HEK293 (cell line): ENCODE results near the gene SNTG2.

Source experiments
- CTCF ChIA-PET: fragments of 350-600 bp; formaldehyde crosslinking; extraction: SDS; loops from one replicate; lab custom pipeline; 2021; ENCODE audit warnings: antibody characterized with exemption; lab: Yijun Ruan, JAX
- POLR2A ChIA-PET: fragments of 300-600 bp; formaldehyde crosslinking; extraction: SDS; loops from one replicate; lab custom pipeline; 2020; ENCODE audit warnings: antibody characterized with exemption, inconsistent platforms; lab: Yijun Ruan, JAX
- H3K27ac ChIP-seq: fragments of 200-500 bp; sonication (Bioruptor generic); 2 replicates; pipeline ENCODE4 v1.5.1; 2014; ENCODE audit warnings: low read depth, low read length, control low read depth, inconsistent platforms; ENCODE audit errors: extremely low read depth
- H3K36me3 ChIP-seq, 2 experiments: fragments of 200-500 bp in 1 of 2; sonication (Bioruptor generic) in 1 of 2; 1 replicate in 1 of 2; 2 replicates in 1 of 2; pipeline ENCODE4 v1.5.1; 2014 to 2017; ENCODE audit warnings: inconsistent platforms in 2 of 2, low read length in 2 of 2; ENCODE audit not compliant: control insufficient read depth in 2 of 2, insufficient read depth in 1 of 2
- H3K4me1 ChIP-seq: fragments of 200-500 bp; sonication (Bioruptor generic); 2 replicates; pipeline ENCODE4 v1.5.1; 2014; ENCODE audit warnings: mild to moderate bottlenecking, low read length, inconsistent platforms; ENCODE audit not compliant: control insufficient read depth, insufficient read depth
- H3K4me3 ChIP-seq: 2 replicates; pipeline ENCODE4 v1.5.1; 2011; ENCODE audit warnings: low read depth, mild to moderate bottlenecking, control low read depth, low read length, moderate library complexity
- H3K9me3 ChIP-seq: fragments of 200-500 bp; sonication (Bioruptor generic); 2 replicates; pipeline ENCODE4 v1.5.1; 2014; ENCODE audit warnings: low read depth, low read length, inconsistent platforms; ENCODE audit not compliant: control insufficient read depth, insufficient read depth
- FEZF1 ChIP-seq: fragments of 450-650 bp; formaldehyde crosslinking; IDR thresholded peaks from 2 replicates; pipeline ENCODE4 v1.5.1; 2016; ENCODE audit warnings: missing biosample characterization, missing genetic modification characterization
- HOXD13 ChIP-seq: sonication (generic); formaldehyde crosslinking; IDR thresholded peaks from 2 replicates; pipeline ENCODE4 v1.8.0; 2022; ENCODE audit warnings: missing genetic modification reagents, borderline replicate concordance
- KLF9 ChIP-seq: fragments of 450-650 bp; formaldehyde crosslinking; IDR thresholded peaks from 2 replicates; pipeline ENCODE4 v1.5.1; 2016; ENCODE audit warnings: missing biosample characterization, missing genetic modification characterization, low read depth
- ZBTB7A ChIP-seq: fragments of 450-650 bp; formaldehyde crosslinking; IDR thresholded peaks from 2 replicates; pipeline ENCODE4 v1.5.1; 2016; ENCODE audit warnings: low read depth, missing biosample characterization, missing genetic modification characterization
- ZIC2 ChIP-seq: fragments of 450-650 bp; formaldehyde crosslinking; IDR thresholded peaks from 2 replicates; pipeline ENCODE4 v1.5.1; 2016; ENCODE audit warnings: missing biosample characterization, missing genetic modification characterization
- ZNF16 ChIP-seq: fragments of 450-650 bp; formaldehyde crosslinking; IDR thresholded peaks from 2 replicates; pipeline ENCODE4 v1.5.1; 2016; ENCODE audit warnings: low read depth, missing biosample characterization, missing genetic modification characterization
- ZNF184 ChIP-seq: fragments of 450-650 bp; IDR thresholded peaks from 2 replicates; pipeline ENCODE4 v1.5.1; 2018; ENCODE audit warnings: missing biosample characterization, mild to moderate bottlenecking, missing genetic modification characterization
- ZNF19 ChIP-seq: fragments of 450-650 bp; formaldehyde crosslinking; IDR thresholded peaks from 2 replicates; pipeline ENCODE4; 2016; ENCODE audit warnings: missing biosample characterization, missing genetic modification characterization, low read depth
- ZNF221 ChIP-seq: fragments of 450-650 bp; formaldehyde crosslinking; IDR thresholded peaks from 2 replicates; pipeline ENCODE4 v1.5.1; 2017; ENCODE audit warnings: missing biosample characterization, missing genetic modification characterization, borderline replicate concordance
- ZNF48 ChIP-seq: fragments of 450-650 bp; formaldehyde crosslinking; IDR thresholded peaks from 2 replicates; pipeline ENCODE4 v1.5.1; 2016; ENCODE audit warnings: missing biosample characterization, missing genetic modification characterization
- ZNF610 ChIP-seq: fragments of 450-650 bp; formaldehyde crosslinking; IDR thresholded peaks from 2 replicates; pipeline ENCODE4 v1.5.1; 2016; ENCODE audit warnings: missing biosample characterization, missing genetic modification characterization, borderline replicate concordance
- ZNF624 ChIP-seq: fragments of 450-650 bp; formaldehyde crosslinking; IDR thresholded peaks from 2 replicates; pipeline ENCODE4 v1.5.1; 2017; ENCODE audit warnings: missing biosample characterization, missing genetic modification characterization
- ZNF776 ChIP-seq: fragments of 450-650 bp; formaldehyde crosslinking; IDR thresholded peaks from 2 replicates; pipeline ENCODE4 v1.5.0; 2017; ENCODE audit warnings: missing biosample characterization, missing genetic modification characterization, borderline replicate concordance
- ZNF777 ChIP-seq: fragments of 450-650 bp; formaldehyde crosslinking; IDR thresholded peaks from 2 replicates; pipeline ENCODE4 v1.5.1; 2017; ENCODE audit warnings: missing biosample characterization, missing genetic modification characterization, borderline replicate concordance
- ZNF830 ChIP-seq: fragments of 450-650 bp; IDR thresholded peaks from 2 replicates; pipeline ENCODE4 v1.5.0; 2018; ENCODE audit warnings: missing biosample characterization, missing genetic modification characterization, low read depth, mild to moderate bottlenecking, moderate library complexity
- TF ChIP-seq, protein P1 (sequence below): fragments of 450-650 bp; formaldehyde crosslinking; IDR thresholded peaks from 2 replicates; pipeline ENCODE4 v1.5.1; 2016; ENCODE audit warnings: missing biosample characterization, missing genetic modification characterization
- TF ChIP-seq, protein P2 (sequence below): fragments of 450-650 bp; formaldehyde crosslinking; IDR thresholded peaks from 2 replicates; pipeline ENCODE4 v1.5.1; 2016; ENCODE audit warnings: missing biosample characterization, missing genetic modification characterization
- TF ChIP-seq, protein P3 (sequence below): fragments of 450-650 bp; formaldehyde crosslinking; IDR thresholded peaks from 2 replicates; pipeline ENCODE4 v1.5.1; 2016; ENCODE audit warnings: missing biosample characterization, missing genetic modification characterization
- TF ChIP-seq, protein P4 (sequence below): fragments of 450-650 bp; formaldehyde crosslinking; IDR thresholded peaks from 2 replicates; pipeline ENCODE4 v1.5.1; 2016; ENCODE audit warnings: missing biosample characterization, missing genetic modification characterization
- TF ChIP-seq, protein P5 (sequence below): fragments of 450-650 bp; formaldehyde crosslinking; IDR thresholded peaks from 2 replicates; pipeline ENCODE4 v1.5.1; 2016; ENCODE audit warnings: missing biosample characterization, missing genetic modification characterization
- TF ChIP-seq, protein P6 (sequence below): fragments of 450-650 bp; formaldehyde crosslinking; IDR thresholded peaks from 2 replicates; pipeline ENCODE4; 2016; ENCODE audit warnings: missing biosample characterization, missing genetic modification characterization

The SNTG2 gene

DNA sequence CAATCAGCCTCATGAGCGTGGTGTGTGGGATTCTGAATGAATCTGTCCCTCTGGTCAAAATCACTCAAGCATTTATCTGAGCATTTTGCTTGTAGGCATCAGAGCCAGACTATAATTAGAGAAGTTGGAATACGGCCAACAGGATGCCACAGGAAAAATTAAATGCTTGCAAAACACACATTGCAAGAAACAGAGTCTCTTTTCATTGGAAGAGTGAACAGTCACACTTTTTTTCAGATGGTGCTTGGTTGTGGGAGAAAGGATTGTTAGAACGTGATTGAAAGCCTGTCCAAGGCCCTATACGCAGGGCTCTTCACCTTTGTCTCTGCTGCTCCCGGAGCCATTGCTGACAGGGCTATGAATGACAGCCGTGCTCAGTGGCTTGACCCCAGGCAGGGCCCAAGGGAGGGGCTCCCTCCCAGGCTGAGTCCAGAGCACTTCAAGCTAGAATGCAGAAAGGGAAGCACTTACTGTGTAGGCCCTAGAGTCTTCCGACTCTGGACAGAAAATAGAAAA lies 59.8 kb downstream of the SNTG2 start:
- peaks cover 10% of the 10 kb centered on the region; the same call in 1 of the 2 replicates for H3K4me1 ChIP-seq
- ChIA-PET CTCF (no interaction called here), POLR2A (no interaction called here)
- H3K4me3 ChIP-seq = no peak overlapping the region
- TF ChIP-seq, protein P1, sequence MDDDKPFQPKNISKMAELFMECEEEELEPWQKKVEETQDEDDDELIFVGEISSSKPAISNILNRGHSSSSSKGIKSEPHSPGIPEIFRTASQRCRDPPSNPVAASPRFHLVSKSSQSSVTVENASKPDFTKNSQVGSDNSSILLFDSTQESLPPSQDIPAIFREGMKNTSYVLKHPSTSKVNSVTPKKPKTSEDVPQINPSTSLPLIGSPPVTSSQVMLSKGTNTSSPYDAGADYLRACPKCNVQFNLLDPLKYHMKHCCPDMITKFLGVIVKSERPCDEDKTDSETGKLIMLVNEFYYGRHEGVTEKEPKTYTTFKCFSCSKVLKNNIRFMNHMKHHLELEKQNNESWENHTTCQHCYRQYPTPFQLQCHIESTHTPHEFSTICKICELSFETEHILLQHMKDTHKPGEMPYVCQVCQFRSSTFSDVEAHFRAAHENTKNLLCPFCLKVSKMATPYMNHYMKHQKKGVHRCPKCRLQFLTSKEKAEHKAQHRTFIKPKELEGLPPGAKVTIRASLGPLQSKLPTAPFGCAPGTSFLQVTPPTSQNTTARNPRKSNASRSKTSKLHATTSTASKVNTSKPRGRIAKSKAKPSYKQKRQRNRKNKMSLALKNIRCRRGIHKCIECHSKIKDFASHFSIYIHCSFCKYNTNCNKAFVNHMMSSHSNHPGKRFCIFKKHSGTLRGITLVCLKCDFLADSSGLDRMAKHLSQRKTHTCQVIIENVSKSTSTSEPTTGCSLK (tag by site-specific recombination) = no peak
- no peak for TF ChIP-seq ZNF48 (tag by site-specific recombination)
- TF ChIP-seq ZBTB7A = no peak
- TF ChIP-seq ZNF221 = no peak
- no peak for TF ChIP-seq ZNF19 (tag by site-specific recombination)
- no peak for TF ChIP-seq ZNF624 (tag by site-specific recombination)
- no peak for TF ChIP-seq ZNF777
- TF ChIP-seq HOXD13 (CRISPR knock-in tag) = no peak
- TF ChIP-seq KLF9 (tag by site-specific recombination) = no peak
- no peak for TF ChIP-seq ZIC2 (tag by site-specific recombination)
- TF ChIP-seq, protein P2, sequence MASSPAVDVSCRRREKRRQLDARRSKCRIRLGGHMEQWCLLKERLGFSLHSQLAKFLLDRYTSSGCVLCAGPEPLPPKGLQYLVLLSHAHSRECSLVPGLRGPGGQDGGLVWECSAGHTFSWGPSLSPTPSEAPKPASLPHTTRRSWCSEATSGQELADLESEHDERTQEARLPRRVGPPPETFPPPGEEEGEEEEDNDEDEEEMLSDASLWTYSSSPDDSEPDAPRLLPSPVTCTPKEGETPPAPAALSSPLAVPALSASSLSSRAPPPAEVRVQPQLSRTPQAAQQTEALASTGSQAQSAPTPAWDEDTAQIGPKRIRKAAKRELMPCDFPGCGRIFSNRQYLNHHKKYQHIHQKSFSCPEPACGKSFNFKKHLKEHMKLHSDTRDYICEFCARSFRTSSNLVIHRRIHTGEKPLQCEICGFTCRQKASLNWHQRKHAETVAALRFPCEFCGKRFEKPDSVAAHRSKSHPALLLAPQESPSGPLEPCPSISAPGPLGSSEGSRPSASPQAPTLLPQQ (tag by site-specific recombination) = no peak
- TF ChIP-seq, protein P3, sequence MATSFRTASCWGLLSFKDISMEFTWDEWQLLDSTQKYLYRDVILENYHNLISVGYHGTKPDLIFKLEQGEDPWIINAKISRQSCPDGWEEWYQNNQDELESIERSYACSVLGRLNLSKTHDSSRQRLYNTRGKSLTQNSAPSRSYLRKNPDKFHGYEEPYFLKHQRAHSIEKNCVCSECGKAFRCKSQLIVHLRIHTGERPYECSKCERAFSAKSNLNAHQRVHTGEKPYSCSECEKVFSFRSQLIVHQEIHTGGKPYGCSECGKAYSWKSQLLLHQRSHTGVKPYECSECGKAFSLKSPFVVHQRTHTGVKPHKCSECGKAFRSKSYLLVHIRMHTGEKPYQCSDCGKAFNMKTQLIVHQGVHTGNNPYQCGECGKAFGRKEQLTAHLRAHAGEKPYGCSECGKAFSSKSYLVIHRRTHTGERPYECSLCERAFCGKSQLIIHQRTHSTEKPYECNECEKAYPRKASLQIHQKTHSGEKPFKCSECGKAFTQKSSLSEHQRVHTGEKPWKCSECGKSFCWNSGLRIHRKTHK (tag by site-specific recombination) = no peak
- no peak for TF ChIP-seq ZNF830
- TF ChIP-seq ZNF776 (tag by site-specific recombination) = no peak
- TF ChIP-seq, all 188 proteins: peak for 0
- no peak overlapping the region for H3K27ac ChIP-seq
- no peaks in the 10 kb centered on the region for H3K36me3 ChIP-seq
- H3K9me3 ChIP-seq = no peaks in the 10 kb centered on the region

DNA sequence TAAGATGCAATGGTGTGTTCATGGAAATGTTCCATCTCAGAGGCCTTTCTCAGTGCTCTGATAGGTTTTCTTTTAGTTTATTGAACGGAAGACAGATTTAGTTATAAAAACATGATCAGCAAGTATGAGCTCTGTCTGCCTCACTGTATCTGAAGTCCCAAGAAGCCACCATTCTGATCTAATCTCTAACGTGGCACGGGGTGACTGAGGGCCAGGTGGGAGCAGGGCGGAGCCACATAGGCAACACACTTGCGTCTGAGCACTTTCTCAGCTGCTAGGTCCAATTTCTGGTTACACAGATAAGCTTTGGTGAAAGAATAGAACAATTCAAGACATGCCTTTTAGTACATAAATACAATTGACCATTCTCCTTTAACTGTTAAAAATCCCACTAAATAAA lies 60.4 kb downstream of the SNTG2 start:
- H3K4me1 ChIP-seq = peaks cover 10% of the 10 kb centered on the region; the same call in 1 of the 2 replicates
- no peaks in the 10 kb centered on the region for H3K36me3 ChIP-seq
- ChIA-PET POLR2A (no interaction called here), CTCF (no interaction called here)
- no peak overlapping the region for H3K4me3 ChIP-seq
- TF ChIP-seq, protein P4, sequence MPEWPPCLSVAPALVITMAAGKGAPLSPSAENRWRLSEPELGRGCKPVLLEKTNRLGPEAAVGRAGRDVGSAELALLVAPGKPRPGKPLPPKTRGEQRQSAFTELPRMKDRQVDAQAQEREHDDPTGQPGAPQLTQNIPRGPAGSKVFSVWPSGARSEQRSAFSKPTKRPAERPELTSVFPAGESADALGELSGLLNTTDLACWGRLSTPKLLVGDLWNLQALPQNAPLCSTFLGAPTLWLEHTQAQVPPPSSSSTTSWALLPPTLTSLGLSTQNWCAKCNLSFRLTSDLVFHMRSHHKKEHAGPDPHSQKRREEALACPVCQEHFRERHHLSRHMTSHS (tag by site-specific recombination) = no peak
- TF ChIP-seq, protein P5, sequence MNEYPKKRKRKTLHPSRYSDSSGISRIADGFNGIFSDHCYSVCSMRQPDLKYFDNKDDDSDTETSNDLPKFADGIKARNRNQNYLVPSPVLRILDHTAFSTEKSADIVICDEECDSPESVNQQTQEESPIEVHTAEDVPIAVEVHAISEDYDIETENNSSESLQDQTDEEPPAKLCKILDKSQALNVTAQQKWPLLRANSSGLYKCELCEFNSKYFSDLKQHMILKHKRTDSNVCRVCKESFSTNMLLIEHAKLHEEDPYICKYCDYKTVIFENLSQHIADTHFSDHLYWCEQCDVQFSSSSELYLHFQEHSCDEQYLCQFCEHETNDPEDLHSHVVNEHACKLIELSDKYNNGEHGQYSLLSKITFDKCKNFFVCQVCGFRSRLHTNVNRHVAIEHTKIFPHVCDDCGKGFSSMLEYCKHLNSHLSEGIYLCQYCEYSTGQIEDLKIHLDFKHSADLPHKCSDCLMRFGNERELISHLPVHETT = no peak
- TF ChIP-seq ZNF610 (tag by site-specific recombination) (no peak), ZNF16 (no peak), FEZF1 (tag by site-specific recombination) (no peak), ZNF184 (tag by site-specific recombination) (no peak)
- TF ChIP-seq, protein P6, sequence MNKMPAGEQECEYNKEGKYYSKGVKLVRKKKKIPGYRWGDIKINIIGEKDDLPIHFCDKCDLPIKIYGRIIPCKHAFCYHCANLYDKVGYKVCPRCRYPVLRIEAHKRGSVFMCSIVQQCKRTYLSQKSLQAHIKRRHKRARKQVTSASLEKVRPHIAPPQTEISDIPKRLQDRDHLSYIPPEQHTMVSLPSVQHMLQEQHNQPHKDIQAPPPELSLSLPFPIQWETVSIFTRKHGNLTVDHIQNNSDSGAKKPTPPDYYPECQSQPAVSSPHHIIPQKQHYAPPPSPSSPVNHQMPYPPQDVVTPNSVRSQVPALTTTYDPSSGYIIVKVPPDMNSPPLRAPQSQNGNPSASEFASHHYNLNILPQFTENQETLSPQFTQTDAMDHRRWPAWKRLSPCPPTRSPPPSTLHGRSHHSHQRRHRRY (tag by site-specific recombination) = no peak
- H3K9me3 ChIP-seq = no peaks in the 10 kb centered on the region
- H3K27ac ChIP-seq = no peak overlapping the region
